ENCODE results near the gene HTR2B.
"Not testable (repeated sequence)": the region's sequence is repeated elsewhere in the genome, so short reads cannot be mapped to it uniquely, and the experiment has no call there.

The HTR2B gene

DNA sequence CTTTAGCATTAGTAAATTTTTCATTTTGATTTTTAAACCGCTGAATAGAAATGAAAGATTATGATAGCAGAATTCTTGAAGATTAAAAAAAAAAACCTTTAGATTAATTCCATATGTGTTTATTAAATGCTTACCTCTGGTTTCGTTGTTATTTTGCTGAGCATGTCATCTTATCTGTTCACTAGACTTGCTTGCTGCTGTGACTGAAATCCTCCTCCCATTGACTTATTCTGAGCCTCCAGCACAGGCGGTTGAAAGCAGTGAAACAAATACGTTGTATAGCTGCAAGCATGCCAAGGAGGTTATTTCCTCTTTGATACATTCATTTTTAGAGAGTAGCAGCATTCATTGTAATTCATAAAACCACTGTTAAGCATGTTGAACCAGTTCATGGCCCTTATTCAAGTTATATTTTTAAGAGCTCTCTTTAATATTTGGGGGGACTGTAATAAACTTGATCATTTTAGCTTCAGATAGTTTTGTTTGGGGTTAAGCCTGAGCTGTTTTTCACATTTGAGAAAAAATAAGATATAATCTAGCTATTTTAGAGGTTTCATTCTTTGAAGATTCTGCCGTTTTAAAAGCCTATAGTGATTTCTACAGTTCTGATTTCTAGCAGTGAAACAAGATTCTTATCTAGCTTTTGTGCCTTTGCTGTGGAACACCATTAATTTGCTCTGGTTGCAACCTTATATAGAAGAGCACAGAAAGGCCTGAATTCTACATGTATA lies at the start of gene HTR2B:
HTR2B (minus strand) TSS at position 205 of the 731 bp plus-strand sequence. CDS start 1,278 bp downstream, outside the sequence.
- no peak for DNase-seq

DNA sequence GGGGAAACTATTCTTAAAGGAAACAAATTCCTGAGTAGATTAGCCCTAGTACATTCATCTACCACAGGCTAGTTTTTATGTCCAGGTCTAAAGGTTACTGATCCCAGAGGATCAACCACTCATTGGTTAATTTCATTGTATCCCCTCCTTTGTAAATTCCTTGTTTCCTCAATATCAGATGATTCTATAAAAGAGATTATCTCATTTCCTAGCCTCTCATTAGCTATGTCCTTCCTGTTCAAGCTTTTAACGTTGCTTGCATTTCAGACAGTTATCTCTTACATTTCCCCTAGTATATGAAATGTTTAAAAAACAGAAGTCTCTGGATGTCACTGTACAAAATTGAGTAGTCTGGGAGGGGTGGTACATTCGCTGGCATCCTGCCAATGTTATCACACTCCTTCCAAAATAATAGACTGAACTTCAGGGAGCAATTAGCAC lies 49.4 kb upstream of the HTR2B start:
- DNase-seq: no peak

DNA sequence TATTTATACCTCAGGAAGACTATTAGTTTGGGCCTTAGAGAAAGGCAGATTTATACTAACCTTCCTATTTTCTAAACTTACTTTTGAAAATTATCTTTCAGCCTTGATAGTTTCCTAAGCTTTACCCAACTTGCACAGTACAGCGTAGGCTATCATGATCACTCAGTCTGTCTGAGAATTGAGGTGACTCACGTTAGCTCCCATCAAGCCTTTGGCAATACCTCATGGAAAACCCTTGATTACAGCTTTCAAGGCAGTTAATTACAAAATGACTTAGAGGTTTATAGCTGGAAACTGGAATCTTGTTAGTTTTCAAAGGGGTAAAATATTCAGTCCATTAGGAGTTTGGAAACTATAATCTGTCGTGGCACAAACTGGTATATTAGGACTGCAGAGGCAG lies 47.2 kb upstream of the HTR2B start:
- DNase-seq: no peak

DNA sequence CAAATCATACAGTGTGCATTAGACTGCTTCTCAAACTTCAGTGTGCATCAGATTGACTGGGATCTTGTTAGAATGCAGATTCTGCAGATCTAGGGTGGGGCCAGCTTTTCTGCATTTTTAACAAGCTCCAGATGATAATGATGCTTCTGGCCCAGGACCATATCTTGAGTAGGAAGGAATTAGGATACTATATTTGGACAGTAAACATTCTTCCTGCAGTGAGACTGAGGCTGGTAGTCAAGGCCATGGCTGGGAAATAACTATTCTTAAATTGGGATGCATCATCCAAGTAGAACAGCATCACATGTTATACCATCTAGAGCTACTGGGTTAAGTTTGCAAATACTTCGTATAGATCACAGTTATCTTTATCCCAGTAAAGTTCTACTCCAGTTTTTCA lies 45.2 kb upstream of the HTR2B start:
- no peak for DNase-seq

DNA sequence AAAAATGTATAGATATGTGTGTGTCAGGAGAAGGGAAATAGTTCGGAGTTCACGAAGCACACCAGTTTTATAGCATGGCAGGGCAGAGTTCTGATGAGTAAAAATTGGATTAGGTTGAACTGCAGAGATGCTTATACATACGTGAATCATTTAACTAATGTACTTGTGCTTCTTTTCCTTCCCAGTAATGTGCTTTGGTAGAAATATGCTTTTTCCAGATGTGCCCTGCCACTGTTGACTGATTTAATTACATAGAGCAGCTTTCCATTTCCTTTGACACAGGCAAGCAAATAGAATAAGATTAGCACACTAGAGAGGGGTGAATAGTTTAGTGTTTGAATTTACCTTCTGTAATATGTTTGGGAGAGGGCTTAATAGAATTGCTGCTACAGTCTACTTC lies 44.6 kb upstream of the HTR2B start:
- DNase-seq: no peak

DNA sequence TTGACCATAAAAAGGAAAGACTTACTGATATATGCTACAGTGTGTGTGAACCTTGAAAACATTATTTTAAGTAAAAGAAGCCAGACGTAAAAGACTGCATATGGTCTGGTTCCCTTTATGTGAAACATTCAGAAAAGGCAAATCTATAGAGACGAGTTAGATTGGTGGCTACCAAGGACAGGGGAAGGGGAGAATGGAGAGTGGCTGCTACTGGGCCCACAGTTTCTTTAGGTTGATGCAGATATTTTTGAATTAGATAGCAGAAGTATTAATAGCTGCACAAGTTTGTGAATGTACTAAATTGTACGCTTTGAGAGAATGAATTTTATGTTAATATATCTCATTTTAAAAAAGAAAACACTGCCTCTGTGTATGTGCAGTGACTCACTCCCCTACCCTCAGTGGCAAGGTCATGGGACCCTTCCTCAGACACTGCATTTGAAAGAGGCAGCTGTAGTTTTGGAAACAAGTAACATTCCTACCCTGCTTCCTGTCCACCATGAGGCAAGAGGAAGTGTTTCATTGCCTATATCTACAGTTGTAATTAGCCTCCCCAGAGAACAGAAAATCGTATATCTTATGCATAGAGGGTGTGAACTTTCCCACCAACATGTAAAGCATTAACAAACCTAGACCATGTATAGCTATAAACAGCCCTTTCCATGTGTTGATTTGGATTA lies 43.8 kb upstream of the HTR2B start:
- no peak for DNase-seq

DNA sequence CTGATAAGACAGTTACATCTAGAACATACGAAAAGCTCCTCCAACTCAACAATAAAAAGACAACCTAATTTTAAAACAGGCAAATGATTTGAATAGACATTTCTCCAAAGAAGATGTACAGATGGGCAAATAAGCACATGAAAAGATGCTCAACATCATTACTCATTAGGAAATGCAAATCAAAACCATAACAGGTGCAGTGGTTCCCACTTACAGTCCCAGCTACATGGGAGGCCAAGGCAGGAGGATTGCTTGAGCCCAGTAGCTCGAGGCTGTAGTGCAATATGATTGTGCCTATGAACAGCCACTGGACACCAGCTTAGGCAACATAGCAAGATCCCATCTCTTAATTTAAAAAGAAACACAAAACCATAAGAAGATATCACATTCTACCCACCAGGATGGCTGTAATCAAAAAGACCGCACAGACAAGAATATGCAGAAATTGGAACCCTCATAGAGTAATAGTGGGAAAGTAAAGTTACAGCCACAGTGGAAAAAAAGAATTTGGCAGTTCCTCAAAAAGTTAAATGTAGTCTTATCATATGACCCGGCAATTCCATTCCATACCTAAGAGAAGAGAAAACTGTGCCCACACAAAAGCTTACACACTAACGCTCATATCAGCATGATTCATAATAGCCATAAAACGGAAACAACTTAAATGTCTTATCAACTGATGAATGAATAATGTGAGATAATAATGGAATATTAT lies 43.1 kb upstream of the HTR2B start:
- no peak for DNase-seq

DNA sequence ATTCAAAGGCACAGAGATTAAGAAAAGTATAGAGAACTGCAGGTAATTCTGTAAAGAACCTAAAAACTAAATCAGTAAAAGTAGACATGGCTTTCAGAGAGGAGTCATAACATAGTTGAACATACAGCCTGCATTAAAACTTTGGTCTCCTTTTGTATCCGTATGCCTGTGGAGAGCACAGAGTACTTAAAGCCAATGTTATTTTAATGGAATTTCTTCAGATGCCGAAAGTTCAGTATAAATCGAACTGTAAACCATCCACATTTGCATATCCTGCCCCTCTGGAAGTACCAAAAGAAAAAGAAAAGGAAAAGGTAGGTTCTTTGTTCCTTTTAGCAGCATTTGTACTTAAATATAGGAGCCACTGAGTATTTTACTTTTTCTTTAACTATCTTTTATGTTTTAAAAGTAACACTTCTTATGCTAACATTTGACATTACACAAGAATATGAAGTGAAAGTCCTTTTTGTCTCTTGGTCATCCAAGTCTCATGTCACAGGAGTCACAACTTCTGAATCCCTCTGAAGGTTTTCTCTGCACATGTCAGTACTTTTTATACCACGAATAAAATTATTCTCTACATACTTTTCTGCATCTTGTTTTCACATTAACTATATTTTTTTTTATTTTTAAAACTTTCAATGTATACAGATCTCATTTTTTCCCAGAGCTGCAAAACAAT lies 38.7 kb upstream of the HTR2B start:
- DNase-seq: no peak

DNA sequence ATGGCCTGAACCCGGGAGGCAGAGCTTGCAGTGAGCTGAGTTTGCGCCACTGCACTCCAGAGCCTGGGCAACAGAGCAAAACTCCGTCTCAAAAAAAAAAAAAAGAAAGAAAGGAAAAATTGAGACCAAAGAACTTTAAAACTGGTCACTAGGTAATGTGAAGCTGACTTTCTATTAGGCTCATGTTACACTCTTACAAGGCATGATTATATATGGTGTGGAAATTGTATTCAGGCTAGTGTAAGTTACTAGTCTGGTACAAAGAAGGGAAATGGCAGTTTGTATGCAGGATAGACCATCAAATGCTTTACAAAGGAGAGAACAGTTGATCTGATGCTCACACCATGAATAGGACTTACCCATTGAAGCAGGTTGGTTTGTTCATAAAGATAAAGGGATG lies 38.2 kb upstream of the HTR2B start:
- DNase-seq: no peak

DNA sequence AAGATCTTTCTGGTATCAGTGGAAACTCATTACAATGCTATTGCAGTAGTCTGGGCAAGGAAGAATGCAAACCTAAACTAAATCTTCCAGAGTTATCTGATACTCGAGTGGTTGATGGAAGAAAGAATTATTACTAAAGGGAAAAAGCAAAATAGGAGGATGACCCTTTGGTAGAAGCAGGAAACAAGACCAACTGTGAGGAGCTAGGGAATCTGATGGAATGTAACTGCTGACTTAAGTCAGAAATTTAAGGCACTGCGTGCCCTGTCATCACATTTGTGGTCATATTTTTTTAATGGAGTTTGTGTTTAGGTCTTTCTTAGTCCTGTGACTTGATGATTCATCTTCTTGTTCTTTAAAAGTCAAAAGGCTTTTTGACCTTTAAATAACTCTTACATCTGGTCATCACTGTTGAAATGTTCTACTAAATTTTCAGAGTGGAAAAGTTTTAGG lies 37.1 kb upstream of the HTR2B start:
- DNase-seq: no peak

DNA sequence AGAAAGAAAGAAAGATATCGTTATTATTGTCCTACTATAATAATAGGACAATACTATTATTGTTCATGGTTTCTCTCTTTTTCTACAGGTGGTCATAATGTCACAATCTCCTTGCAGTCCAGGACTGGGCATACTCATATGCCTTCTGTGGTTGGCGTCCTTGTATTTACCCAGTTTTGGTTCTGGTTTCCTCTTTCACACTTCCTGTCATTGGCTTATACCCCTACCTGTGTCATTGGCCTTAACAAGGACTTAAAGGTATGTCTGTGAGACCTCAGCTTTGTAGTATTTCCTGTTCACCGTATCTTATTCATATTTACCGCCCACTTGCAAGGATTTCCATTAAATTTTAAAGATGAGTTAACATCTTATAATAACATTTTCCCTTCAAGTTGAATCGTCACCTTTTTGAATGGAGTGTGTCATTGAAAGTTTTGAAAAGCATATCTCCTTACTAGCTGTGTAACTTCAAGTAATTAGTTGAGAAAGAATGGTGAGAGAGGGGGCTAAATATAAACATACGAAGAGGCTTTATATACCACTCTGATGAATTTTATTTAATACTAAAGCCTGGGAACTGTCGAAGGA lies 36.5 kb upstream of the HTR2B start:
- DNase-seq: no peak

DNA sequence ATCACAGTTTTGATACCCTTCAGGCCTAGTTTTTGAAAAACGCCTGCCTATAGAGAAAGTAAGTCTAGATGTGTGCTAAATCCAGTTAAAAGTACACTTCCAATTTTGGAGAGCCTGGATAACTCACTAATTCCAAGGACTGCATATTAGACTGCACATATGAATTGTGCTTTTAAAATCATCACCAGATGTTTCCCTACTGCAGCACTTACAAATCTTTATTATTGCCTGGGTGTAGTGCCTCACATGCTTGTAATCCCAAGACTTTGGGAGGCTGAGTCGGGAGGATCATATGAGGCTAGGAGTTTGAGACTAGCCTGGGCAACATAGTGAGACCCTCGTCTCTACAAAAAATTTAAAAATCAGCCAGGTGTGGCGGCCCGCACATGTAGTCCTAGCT lies 35.9 kb upstream of the HTR2B start:
- DNase-seq: no peak

DNA sequence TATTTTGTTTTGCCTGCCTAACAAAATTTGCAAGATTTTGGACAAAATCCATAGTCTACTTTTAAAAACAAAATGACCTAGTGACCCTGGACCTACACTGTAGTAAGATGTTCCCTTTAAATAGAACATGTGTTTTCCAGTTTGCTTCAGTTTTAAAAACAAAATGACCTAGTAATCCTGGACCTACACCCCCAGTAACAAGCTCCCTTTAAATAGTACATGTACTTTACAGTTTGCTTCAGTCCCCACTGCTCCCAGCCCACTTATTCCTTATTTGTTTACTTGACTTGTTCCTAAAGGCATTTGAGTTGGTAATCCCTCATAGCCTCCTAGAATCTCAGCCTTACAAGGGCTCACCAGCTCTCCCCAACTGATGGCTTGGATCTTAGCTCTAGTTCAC lies 34.5 kb upstream of the HTR2B start:
- no peak for DNase-seq

DNA sequence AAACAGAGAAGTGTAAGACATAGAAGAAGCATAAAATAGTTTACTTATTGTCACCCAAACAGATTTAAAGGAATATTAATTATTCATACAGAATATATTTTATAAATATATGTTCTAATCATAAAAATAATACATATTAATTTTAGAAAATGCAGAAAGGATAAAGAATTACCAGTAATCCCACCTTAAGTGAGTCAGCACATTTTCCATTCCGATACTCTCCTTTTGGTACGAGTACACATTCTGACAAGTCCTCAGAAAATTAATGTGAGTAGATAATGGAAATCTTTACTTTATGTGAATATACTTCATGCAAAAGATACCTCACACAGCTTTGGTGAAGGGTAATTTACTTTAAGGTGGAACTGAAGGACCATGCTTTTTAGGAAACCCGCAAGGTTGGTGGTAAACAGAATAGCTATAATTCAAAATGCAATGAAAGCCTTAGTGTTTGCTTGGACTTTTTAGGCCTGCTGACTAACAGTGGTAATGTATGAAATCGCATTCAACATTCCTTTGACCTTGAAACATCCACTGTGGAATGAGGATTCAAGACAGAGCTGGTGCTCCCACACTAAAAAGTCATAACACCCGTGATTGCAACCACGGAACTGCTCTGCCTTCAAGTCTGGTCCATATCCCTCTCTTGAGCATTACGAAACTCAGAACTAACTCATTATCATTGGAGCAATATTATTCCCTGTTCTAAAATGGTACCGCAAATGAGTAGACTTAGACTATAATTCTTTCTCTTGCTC lies 28.1 kb upstream of the HTR2B start:
- no peak for DNase-seq

DNA sequence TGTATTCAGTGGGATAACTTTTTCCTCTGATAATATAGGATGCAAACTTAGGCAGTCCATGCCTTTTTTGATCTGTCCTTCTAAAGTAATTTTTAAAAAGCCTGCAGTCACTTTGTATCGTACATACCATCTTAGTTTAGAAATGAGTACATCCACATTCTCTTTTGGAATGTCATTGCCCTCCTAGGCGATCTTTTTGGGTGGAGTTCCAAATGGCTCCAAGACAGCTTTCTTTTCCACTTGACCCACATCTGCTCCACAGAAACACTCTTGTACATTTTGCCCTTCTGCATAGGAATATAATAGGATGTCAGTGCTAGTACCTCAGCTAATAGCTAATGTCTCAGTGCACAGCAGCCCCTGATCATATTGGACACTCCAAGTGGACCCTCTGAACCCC lies 21.8 kb upstream of the HTR2B start:
- DNase-seq: no peak

DNA sequence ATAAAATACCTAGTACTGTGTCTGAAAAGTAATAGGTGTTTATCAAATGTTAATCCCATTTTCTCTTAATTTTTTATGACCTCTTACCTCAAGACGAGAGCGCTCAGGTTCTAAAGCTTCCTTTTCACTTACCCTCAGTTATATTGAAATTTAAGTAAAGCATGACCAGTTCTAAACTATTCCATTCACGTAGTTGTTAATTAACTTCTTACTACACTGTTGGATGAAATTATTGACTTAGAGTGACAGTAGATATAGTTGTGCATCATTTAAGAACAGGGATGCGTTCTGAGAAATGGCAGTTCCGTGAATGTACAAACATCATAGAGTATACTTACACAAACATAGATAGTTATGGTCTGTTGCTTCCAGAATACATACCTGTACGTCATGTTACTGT lies 20.1 kb upstream of the HTR2B start:
- no peak for DNase-seq

DNA sequence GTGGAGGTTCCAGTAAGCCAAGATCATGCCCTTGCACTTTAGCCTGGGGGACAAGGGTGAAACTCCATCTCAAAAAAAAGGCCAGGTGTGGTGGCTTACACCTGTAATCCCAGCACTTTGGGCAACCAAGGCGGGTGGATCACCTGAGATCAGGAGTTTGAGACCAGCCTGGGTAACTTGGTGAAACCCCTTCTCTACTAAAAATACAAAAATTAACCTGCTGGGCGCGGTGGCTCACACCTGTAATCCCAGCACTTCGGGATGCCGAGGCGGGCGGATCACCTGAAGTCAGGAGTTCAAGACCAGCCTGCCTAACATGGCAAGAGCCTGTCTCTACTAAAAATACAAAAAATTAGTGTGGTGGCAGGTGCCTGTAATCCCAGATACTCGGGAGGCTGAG lies 16.0 kb upstream of the HTR2B start:
- DNase-seq: not testable (repeated sequence)

DNA sequence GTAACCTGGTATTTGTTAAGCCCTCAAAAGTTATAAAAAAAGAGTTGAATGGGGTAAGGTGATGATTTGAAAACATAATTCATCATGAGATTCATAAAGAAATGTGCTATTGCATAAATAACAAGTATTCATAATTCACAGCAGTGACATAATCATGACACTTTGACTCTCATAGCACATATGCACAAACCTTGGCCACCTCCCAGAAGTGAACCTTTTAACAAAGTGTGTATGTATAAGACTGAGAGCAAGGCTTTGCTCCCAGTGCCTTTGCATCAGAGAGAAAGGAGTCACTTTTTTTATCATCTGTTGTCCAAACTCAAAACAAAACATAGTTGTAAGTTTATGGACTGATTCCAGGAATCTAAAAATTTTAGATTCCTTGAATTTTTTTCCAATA lies 15.0 kb upstream of the HTR2B start:
- no peak for DNase-seq

DNA sequence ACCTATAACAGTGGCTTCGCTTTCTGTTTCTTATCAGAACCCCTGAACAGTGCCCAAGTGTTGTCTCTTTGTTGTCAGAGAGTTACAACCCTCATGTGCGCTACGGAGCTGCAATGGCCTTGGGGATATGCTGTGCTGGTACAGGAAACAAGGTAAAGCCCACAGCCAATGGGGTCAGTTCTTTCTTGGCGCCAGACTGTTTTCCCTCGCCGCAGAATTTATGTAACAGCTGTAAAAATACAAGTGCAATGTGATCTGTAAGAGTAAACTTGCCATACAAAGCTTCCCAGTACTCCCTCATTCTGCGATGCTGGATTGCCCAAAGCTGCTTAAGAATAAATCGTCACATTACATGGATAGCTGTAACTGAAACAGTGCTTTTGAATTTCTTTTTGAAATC lies 13.9 kb upstream of the HTR2B start:
- DNase-seq: peak; percentile 81 to 88

DNA sequence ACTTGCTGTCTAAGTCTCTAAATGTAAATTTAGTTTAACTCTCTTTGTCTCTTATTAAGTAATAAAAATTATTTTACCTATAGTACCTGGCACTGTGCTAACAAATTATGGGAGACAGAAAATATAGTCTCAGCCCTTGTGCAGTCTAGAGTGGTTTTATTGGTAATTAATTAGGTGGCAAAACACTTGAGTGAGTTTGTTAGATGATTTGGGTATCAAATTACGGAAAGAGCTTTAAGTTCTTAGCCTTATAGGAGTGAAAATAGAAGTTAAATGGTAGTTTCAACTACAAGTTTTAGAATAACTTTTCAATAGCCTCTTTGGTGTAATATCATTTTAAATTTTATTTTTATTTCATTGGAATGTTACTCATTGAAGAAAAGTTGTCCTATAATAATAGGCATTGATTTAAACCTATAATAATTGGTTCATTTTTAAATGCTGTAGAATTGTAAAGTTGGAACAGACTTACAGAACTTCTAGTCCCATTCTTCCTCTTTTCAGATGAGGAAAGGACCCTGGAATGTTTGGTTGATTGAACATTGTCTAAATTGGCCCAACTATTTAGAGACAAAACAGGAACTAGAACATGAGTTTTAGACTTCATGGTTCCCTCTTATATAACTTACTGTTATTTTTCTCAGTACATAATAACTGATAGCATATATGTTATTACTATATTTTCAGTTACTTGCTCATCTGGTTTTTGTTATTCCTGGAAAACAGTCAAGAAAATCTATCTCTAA lies 10.2 kb upstream of the HTR2B start:
- no peak for DNase-seq

DNA sequence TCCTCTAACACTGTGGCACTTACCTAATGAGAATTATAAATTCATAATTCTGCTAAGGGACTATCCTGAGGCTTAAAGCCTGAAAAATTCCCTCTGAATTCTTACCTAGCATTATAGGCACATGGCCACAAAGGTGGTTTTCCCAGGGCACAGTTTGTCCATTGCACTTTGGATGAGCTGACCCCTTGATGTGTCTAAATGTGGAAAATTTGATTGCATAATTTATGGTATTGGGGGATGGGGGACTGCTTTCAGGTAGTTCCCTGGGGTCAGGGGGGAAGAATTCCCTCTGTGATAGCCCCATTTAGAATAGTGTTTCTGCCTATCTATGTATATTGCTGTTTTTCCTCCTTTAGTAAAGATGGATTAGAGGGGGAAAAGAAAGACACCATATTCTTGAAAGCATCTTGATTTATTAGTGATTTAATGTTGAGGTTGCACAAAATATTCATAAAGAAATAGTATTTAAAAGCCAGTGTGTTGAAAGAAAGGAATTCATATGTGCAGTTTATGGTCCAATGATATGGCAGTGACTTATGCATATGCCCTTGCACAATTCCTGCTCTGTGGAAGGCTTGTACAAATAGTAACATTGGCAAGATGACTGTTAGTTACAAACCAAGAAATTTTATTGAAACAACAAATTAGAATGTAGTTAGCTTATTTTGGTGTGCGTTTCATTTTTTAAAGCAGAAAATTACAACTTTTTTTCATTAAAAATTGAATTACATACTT lies 8.7 kb upstream of the HTR2B start:
- no peak for DNase-seq

Data from SHP77 (cell line).